ENCODE results near the gene SLC2A4.
"Not testable (repeated sequence)": the region's sequence is repeated elsewhere in the genome, so short reads cannot be mapped to it uniquely, and the experiment has no call there.

Gene SLC2A4

GRCh38 chr17:7324438-7324779 lies 42.9 kb downstream of the SLC2A4 start:
- DNase-seq (ENCODE audit: low read depth, low spot score), result no peak

- DNase-seq (ENCODE audit: low read depth, low spot score), result no peak
Measured at GRCh38 chr17:7325031-7325528, 43.6 kb downstream of the SLC2A4 start.

DNA sequence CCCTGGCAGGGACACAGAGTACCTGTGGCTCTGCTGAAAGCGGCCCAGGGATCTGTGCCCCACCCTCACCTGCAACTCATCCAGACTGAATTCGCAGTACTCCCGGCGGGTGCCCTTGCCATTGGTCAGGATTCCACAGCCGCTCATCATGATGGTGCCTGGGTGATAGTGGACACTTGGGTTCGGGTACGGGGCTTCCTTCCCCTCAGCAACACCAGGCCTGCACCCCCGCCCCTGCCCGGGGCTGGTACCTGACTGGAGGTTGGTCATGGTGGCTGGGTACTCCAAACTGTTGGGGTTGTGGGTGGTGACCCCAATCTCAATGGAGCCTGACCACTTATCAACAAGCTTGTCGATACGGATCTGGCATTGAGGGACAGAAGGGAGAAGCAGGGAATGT lies 44.7 kb downstream of the SLC2A4 start:
- no peak for DNase-seq (ENCODE audit: low read depth, low spot score)

DNA sequence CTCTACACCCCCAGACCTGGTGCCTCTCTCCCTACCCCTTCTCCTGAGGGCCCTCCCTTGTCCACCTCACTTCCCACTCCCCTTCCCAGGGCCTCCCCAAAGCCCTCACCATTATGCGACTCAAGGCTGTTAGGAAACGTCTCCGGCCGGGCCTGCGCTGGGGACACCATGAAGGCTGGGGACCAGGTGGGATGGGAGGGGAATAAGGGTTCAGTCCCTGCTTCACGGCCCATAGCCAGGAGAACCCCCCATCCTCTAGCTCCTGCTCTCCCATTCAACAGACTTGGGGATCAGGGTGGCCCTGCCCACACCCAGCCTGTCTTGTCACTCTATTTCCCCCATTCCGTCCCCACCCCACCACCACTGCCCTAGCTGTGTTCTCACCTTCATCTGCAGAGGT lies 45.5 kb downstream of the SLC2A4 start:
- no peak for DNase-seq (ENCODE audit: low read depth, low spot score)

GRCh38 chr17:7327501-7327900 lies 46.0 kb downstream of the SLC2A4 start:
- DNase-seq (ENCODE audit: low read depth, low spot score), result no peak

GRCh38 chr17:7328009-7328408 lies 46.5 kb downstream of the SLC2A4 start:
- DNase-seq (ENCODE audit: low read depth, low spot score), result no peak

- DNase-seq (ENCODE audit: low read depth, low spot score), result peak; percentile 30
Measured at GRCh38 chr17:7328840-7329373, 47.4 kb downstream of the SLC2A4 start, which contains the start of gene NEURL4. TSS of gene NEURL4 (minus strand) at chr17:7329335. CDS start at chr17:7329312, 23 bp downstream.

- DNase-seq (ENCODE audit: low read depth, low spot score), result peak; percentile 100
Measured at GRCh38 chr17:7329374-7329996, 48.0 kb downstream of the SLC2A4 start.

DNA sequence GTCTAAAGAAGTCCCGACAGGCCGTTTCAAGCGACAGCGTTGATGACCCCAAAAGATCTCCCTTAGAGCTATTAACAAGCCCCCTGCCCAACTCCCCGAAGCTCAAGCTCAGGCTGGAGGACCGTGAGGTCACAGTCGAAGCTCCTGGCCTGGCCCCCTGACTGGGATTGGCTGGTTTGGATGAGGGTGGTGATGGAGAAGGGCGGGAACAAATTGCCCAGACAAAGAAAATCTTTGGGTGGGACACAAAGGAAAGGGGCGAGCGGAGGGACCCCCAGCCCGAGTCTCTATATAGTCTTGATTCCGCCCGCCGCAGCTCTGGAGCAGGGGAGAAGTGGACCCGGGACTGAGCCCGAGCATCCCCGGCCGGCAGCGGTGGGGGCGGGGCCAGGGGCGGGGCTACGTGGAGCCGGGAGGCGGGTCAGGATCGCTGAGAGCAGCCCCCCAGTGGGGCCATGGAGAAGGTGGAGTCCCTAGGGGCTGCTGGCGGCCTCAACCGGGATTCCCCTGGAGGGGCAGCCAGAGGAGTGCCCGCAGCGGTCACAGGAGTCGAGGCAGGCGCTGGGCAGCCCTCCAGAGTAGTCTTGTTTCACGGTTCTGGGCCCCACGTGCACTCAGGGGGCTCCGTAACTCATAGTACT lies 48.6 kb downstream of the SLC2A4 start:
- peak; percentile 93 for DNase-seq (ENCODE audit: low read depth, low spot score)

- no peak for DNase-seq (ENCODE audit: low read depth, low spot score)
Measured at GRCh38 chr17:7330638-7331015, 49.1 kb downstream of the SLC2A4 start.

GRCh38 chr17:7332111-7332510 lies 50.6 kb downstream of the SLC2A4 start:
- DNase-seq (ENCODE audit: low read depth, low spot score), result no peak

DNA sequence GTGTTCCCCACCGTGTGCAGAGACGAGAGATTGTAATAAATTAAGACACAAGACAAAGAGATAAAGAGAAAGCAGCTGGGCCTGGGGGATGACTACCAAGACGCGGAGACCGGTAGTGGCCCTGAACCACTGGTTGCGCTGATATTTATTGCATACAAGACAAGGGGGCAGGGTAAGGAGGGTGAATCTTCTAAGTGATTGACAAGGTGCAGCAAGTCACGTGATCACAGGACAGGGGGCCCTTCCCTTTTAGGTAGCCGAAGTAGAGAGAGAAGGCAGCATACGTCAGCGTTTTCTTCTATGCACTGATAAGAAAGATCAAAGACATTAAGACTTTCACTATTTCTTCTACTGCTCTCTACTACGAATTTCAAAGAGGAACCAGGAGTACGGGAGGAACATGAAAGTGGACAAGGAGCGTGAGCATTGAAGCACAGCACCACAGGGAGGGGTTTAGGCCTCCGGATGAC lies 51.1 kb downstream of the SLC2A4 start:
- DNase-seq (ENCODE audit: low read depth, low spot score), result not testable (repeated sequence)

- DNase-seq (ENCODE audit: low read depth, low spot score), result no peak
Measured at GRCh38 chr17:7334938-7335538, 53.5 kb downstream of the SLC2A4 start.

DNA sequence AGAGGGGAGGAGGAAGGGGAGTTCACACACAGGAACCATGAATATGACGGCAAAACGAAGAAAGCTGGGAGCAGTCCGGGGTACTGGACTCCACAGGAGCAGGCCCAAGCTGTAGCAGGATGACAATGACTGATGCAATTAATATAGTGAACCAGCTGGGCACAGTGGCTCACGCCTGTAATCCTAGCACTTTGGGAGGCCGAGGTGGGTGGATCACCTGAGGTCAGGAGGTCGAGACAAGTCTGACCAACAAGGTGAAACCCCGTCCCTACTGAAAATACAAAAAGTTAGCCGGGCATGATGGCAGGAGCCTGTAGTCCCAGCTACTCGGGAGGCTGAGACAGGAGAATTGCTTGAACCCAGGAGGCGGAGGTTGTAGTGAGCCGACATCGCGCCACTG lies 54.2 kb downstream of the SLC2A4 start:
- not testable (repeated sequence) for DNase-seq (ENCODE audit: low read depth, low spot score)

DNA sequence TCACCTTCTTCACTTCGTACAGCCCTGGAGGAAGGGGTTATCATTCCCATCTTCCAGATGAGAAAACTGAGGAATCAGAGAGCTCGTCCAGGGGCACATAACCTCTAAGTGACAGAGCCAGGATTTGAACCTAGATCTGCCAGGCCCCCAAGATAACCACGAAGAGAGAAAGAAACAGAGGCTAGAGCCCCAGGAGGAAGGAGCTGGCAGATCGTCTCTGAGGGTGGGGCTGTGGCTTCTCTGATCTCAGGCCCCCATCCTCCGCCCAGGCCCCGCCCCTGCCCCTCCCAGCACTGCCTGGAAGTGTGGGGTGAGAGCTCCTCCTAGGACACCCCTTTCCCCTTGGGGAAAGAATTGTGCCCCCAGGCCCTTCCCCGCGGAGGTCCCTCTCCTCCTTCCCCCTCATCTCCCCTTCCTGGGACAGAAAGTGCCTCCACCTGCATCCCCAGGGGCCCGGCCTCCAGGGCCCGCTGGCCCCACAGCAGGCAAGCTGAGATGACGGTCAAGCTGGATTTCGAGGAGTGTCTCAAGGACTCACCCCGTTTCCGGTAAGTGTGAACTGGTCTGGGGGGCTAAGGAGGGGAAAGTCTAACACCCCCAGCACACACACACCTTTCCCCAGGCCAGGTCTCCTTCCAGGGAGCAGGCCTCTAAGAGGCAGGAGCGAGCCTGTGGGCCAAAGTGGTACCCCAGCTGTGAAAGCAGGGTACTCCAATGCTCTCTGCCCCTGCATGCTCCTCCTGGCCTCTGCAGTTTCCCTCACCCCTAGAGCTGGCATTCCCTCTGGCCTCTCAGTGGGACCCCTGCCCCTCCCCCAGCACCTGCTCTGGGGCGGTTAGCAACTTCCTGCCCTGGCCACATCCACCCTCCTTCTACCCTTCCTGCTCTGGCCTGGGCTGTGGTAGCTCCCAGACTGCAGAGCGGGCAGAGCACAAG lies 55.0 kb downstream of the SLC2A4 start, which contains the start of gene ACAP1:
Gene ACAP1 (plus strand): TSS at position 290 of the 936 bp plus-strand sequence. CDS start 206 bp downstream, at position 496.
- no peak for DNase-seq (ENCODE audit: low read depth, low spot score)

DNA sequence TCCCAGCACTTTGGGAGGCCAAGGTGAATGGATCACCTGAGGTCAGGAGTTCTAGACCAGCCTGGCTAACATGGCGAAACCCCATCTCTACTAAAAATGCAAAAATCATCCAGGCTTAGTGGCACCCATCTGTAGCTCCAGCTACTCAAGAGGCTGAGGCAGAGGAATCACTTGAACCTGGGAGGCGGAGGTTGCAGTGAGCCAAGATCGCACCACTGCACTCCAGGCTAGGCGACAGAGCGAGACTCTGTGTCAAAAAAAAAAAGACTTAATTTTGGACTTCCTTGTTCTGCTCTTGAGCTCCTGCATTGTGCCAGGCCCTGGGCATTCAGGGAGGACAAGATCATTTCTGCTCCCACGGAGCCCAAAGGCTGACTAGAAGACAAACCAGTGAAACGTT lies 56.1 kb downstream of the SLC2A4 start:
- DNase-seq (ENCODE audit: low read depth, low spot score), result not testable (repeated sequence)

Measured in ELF-1 (cell line).